MM.1S (cell line): ENCODE data around the gene VGLL4.

Source experiments
- CTCF ChIP-seq: fragments of 300-600 bp; sonication (generic); IDR thresholded peaks from 2 replicates; pipeline ENCODE4 v1.5.1; 2016; ENCODE audit warnings: antibody characterized with exemption, low read length, mixed read lengths
- EZH2phosphoT487 ChIP-seq: fragments of 300-600 bp; sonication (generic); IDR thresholded peaks from 2 replicates; pipeline ENCODE4 v1.6.1; 2018; ENCODE audit warnings: antibody characterized with exemption, low read length

GRCh38 chr3:11661052-11661656, 17.4 kb upstream of the VGLL4 start:
- TF ChIP-seq CTCF (no peak), EZH2phosphoT487 (no peak)
